Activated T-helper 9 cell treated with anti-CD3 and anti-CD28 coated beads, Interleukin-2, amount 50 U/mL, for 16 hours (primary cell): Measurements from ENCODE around the gene PPP2R2C.

Experiments used
- DNase-seq: peaks from one replicate; pipeline ENCODE4 v3.0.0-alpha.2; 2020; ENCODE audit warnings: low read depth

PPP2R2C gene

DNA sequence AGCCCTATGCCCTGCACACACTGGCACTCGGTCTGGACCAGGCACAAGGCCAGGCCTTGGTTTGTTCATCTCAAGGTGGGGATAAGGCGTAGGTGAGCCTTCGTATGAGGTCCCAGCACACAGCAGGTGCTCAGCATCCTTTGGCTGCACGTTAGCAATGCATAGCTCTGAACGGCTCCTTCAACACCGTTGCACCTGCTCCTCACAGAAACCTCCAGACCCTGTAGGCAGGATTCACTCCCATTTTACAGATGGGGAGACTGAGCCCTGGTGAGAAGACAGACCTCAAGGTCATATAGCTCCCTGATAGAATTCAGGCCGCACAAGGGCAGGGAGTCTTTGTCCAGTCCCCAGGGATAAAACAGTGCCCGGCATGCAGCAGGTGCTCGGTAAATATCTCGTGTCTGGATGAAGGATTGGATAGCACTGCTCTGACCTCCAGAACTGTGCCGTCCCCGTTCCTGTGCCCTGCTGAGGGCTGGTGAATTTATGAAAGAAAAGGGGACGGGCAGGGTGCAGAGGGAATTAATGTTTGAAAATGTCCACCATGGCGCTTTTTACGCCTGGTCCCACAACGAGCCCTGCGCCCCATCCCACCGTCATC is 2.4 kb downstream of the PPP2R2C start:
- DNase-seq: no peak

DNA sequence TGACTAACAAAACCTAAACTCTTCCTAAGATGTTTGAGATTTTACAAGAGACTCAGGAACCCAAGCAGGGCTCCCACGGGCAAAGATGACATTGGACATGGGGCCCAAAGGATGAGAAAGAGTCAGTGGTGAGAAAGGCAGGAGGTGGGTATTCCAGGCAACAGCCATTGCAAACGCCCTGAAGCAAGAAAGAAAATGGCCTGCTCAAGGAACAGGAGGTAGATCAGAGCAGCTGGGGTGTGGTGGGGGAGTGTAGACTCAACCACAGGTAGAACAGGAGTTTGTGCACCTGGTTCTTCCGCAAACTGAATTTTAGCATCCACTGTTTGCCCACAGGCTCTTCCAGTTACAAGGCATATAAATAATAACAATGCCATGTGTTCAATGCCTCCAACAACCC is 3.3 kb downstream of the PPP2R2C start:
- DNase-seq: no peak

DNA sequence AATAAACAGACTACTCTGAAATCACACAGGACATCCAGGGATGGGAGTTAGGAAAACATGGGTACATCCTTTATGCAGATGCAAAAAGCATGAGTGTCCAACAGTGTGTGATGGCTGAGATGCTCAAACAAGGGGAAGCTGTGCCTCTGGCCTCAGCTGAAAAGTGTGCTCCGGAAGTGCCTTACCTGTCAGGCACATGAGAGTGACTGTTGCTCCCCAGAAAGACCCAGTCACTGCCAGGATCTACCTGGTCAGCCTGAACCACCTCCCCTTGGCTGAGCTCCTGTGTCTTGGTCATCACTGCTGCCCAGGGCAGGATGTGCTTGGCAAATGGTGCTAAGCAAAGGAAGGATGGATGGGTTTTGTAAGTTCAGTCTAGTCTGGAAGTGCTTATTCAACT is 4.0 kb downstream of the PPP2R2C start:
- no peak for DNase-seq

DNA sequence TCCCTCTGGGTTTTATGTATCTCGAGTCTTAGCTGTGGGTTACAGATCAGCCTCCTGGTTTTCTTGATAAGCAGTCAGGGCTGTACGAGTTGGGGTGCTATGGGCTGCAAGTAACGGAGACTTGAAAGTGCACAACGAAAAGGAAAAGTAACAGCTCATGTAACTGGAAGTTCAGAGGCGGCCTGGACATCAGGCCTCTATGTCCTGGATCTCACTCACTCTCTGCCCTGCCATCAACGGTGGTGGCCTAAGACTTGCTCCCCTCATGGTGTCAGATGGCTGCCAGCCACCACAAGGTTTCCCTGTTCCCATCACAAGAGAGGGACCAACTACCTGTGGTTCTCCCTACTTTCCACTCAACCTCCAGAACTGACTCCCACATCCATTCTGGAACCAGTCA is 4.8 kb downstream of the PPP2R2C start:
- no peak for DNase-seq

DNA sequence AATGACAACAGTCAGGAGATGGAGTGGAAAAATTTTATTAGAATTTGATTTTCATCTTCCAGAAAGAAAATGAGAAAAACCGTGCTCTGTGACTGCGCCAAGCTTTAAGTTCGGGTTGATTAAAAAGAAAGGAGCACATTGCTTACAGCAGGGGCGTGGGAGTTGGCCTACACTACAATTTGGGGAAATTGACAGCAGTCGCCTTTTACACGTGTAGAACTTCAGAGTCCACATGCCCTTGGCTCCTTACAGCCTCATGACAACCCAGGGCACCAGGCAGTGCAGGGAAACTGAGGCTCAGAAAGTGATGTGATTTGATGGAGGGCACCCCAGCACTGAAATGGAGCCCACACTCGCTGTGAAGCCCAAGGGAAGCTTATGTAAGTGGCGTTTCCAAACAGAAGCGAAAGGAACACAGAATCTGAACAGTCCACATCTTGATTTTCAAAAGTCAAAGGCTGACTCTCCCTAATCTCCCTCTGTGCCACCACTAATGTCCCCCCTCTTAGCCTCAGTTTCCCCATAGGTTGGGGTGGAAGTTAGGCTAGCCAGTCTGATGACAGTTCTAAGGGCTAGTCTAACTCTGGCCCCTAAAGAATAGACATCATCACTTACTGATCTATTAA is 5.5 kb downstream of the PPP2R2C start:
- no peak for DNase-seq

DNA sequence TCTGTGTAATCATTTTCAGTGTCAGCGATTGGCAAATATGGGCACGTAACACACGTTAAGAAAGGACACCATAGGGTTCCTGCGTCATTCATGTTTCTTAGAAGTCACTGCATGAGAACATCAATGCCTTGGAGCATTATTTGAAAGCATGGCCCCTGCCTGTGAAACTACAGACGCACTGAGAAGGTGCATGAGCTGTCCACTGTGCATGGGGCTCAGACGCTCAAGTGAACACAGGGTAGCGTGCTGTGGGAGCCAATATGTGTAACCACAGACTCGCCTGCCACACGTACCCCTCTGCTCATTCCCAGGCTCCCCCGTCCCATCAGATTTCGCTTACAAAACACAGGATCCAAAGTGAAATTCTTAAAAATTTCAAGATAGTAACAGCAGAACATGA is 6.5 kb downstream of the PPP2R2C start:
- no peak for DNase-seq

DNA sequence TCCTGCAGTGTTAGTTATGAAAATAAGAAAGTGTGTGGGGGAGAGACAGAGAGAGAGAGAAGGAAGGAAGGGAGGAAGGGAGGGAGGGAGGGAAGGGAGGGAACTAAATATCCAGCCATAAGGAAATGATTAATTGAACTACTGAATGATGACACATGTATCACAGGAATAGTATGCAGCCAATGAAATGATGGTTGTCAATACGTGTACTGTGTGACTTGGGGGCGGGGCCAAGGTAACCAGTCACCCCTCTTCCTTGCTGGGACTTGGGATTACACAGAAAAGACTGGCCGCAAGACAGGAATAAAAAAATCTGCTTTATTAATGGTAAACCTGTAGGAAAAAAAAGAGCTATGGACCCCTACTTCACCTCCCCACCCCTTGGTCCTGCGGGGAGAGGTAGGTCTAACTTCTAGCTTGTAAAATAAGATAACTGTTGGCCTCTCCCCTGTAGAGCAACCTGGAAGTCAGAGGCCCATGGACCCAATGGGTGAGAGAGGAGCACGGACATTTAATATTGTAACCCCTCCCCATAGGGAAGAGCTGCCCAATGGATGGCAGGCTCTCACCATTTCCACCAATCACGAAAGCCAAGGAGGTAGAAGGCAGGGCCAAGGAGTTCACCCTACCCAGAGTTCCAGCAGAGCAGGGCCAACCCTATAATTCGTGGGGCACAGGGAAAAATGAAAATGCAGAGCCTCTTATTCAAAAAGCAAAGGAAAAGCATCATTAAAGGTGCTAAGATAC is 7.4 kb downstream of the PPP2R2C start:
- DNase-seq: no peak

DNA sequence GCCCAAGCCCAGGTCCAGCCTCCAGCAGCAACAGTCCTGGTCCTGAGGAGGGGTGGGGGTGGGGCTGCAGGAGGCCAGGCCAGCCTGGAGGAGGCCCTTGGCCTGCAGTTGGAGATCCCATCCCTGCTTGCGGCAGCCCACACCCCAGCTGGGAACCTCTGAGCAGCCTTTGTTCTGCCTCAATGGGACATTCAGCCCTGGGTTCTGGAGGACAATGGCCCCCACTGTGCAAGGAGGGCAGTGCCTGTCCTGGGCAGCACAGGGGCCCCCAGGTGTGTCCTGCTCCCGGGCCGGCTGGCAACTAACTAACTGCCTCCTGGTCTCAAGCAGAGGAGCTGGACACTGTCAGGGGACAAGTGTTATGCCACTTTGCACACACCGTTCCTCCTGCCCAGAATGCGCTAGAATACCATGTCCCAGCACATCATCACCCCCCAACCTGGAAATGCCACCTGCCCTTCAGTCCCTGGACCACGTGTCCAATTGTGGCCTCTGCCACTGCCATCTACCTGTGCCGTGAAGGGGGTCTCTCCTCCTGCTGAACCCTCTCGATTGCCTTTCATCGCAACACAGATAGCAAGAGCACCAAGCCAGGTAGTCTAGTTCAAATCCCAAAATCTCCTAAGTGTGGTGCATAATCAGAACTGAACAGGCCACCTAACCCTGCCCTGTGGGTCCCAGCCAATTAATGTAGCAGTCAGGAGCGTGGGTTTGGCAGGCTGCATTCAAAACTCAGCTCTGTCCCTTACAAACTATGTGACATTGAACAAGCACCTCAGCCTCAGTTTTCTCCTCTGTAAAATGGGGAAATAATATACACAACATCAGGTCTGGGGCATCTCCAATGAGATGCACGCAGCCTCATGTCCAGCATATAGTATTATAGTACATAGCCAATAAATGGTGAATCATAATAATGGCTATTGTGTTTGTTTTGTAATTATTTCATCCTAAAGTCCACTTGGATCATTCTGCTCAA is 8.8 kb downstream of the PPP2R2C start:
- DNase-seq: no peak

DNA sequence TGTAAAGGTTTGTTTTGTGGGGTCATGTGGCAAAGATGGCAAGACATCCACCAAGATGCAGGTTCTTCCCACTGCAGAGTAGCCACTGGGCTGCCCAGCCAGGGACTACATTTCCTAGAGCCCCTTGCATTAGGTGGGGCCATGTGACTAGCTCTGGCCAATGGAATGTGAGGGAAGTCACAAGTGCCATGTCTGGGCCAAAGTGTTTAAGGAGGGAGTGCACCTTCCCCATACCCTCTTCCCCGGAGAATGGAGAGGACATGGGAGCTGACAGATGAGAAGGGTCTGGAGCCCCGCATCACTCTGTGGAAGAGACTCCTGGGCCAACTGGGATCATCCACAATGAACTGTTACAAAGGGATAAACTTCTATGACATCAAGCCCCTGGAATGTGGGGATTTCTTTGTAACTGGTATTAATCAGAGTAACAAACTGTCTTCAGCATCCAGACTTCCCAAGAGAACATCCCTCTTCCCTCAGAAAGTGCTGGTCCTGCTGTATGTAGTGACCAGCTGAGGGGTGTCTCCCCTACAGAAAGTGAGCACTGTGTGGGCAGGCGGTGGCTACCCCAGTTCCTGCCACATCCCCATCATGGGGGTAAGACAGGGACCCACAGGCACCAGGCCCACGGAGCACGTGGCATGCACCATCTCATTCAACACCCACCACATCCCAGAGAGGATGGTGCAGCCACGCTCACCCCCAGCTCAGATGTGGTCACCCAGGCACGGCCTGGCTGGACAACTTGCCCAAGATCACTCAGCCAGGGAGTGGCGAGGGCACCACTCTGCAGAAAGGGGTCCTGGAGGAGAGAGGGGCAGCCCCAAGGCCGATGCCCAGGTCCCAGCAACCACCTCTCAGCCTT is 10.9 kb downstream of the PPP2R2C start:
- DNase-seq: no peak

DNA sequence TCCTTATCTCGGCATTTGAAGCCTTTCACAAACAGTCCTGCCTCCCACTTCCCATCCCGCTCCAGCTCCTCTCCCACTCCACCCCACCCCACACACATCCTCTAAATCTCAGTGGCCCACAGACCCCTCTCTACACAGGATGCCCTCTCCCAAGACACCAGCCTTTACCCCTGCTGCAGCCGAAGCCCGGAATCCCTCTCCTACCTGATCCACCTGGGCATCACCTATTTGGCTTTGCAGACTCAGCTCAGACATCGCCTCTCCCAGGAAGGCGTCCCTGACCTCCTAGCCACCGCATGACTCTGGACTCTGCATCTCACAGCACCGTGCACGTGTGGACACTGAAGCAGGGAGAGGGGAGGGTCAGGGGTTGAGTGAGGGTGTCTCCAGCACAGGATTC is 11.5 kb downstream of the PPP2R2C start:
- no peak for DNase-seq

DNA sequence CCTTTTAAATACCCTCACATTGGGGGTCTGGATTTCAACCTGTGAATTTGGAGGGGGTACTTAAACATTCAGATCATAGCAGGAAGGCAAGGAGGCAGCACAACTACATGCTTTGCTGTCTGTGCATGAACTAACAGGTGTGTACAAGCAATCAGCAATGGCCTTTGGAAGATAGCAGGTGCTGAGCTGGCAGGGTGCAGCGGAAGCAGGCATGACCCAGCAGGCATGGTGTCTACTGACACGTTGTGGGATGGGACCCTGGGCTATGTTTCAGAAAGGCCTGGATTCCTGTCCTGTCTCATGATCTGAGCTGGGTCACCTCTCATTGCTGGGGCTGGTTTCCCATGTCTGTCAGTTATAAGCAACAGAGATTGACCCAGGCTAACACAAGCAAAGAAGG is 13.9 kb downstream of the PPP2R2C start:
- no peak for DNase-seq

DNA sequence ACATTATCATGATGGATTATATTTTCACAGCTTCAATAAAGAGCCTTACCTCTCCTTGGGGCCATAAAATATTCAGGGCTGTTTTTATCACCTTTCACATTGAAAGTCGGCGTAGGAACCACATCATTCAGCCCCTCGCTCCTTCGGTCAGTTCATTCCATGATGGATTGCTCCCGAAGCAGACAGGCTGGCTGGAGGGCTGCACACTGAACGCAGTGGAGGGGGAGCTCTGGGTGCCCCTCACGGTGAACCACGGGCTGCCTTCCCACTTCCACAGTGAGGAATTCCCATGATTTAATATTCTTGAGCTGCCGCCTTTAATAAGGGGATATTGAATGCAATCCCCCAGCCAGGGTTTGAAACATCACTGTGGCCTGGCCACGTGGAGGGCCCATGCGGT is 16.0 kb downstream of the PPP2R2C start:
- DNase-seq: no peak

DNA sequence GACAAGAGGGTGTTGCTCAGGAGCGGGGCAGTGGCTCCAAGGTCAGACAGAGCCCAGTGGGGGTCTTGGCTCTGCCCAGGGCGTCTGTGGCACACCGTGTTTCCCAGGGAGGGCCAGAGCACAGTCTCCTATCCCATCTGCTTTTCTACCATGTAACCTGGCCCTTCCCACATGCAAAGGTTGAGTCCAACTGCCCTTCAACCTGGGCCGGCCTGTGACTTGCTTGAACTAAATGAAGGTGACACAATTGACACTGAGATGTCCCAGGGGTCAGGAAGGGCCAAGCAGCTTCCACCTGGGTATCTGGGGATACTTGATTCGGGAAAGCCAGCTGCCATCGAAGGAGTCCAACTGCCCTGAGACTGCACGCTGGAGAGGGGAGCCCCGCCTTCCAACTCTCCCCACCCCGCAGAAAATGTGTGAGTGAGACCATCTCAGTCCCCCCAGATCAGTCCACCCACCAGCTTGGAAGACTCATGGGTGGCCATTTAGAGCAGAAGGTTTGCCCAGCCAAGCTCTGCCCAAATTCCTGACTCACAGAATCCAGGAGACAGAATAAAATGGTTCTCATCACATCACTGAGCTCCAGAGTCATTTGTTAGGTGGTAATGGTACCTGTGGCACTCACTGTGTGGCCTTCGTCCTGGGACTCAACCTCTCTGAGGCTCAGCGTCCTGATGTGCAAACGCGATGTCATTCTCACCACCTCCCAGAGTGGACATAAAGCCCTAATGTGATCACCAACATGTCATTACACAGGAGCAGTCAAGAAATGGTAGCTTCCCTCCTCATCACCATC is 18.1 kb downstream of the PPP2R2C start:
- no peak for DNase-seq

DNA sequence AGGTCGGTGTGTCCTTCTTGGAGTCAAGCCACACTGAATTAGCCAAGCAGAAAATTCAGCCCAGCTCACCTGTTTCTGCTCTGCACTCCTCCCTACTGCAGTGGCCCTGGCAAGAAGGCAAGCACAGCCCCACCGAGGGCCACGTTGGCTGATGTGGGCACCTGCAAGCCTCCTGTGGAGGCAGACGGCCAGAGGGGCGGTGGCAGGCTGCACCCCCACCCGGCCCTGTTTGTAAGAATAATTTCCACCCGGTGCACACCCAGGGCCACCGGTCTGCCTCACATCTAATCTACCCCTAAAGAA is 18.8 kb downstream of the PPP2R2C start:
- no peak for DNase-seq

DNA sequence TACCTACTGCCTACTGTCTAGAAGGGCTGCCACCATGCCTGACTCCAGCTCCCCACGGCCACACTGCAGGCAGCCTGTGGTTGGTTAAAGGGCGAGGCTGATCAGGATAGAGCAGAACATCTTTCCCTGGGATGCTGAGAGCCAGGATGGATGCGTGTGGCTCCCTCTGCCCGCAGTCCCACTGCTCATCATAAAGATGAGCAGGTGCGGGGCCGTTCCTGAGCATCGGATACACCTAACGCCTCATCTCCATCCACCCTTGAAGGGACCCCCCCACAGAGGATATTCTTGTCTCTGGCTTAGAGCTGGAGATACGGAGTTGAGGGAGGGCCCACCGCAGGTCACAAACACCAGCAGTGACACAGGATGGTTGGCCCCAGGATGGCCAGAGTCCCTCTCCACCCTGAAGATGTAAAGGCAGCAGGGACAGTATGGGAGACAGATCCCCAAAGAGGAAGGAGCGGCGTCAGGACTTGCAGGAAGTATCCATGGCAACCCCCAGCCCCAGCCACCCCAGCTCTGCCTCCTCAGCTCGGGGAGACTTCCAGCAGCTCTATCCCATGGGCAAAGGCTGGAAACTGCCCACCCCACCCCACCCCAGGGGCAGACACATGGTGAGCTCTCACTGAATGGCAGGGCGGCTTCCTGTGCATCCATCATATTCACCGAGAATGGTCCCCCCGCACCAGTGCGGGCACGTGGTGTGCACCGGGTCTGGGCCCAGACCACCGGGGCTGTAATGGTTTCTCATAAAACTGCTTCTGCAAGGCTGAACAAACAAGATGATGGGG is 19.3 kb downstream of the PPP2R2C start:
- DNase-seq: no peak

DNA sequence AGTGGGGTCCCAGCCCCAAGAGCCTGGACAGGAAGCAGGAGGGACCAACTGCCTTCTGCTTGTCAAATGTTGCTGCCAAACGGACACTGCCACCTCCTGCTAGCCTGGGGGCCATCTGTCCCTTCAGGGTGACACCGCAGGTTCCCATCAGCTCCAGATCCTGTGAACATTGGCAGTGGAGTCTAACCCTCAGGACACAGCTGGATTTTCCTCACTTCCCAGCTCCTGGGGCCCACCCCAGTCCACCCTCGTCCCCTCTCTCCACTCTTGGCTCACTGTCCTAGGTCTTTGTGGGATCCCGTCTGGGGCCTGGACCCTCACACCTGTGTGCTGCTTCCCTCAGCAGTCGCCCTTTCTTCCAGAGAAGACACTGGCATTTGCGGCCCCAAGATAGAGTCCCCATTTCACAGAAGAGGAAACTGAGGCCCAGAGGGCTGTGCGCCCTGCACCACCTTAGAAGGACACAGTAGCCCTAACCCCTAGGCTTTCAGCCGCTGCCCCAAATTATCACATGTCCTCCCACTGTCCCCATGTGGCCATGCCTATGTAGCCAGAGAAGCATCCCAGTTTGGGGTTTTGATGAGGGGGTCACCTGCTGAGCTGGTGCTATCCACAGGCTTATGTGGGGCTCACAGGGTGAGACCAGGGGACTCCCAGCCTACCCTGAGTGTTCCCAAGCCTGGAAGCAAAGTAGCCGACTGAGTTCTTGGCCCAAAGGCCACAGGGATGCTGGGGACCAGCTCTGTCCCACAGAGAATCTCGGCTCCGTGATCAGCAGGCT is 20.1 kb downstream of the PPP2R2C start:
- no peak for DNase-seq

DNA sequence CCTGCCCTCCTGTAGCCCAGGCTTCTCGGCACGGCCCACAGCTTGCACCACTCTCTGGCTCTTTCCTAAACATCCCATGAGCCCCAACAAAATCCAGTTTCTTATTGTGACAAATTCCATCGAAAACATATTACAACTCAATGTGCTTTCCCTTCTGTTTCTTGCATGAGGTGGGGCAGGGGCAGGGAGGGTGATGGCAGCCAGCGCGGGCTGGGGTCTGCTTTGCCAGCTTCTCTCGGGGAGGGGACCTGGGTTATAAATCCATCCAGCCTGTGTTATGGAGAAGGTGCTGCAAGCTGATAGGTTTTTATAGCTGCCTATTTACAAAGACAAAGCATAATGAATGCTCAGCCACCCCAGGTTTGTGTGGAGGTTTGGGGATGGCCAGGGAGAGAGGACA is 21.1 kb downstream of the PPP2R2C start:
- DNase-seq: no peak

DNA sequence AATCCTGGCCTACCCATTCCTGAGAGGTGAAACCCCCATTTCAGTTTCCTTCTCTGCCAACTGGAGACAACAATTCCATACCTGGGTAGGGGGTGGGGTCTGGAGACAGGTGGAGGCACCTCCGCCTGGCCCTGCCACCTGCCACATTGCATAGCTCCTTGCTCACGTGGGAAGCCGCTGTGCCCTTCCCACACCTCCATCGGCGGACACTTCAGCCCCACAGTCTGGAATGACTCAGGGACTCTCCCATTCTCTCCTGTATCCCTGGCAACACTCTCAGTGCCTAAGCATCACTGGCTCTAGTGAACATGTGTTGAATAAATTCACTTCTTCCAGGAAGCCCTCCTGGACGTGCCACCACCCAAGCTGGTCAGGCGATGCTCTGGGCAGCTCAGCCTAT is 21.7 kb downstream of the PPP2R2C start:
- DNase-seq: no peak

DNA sequence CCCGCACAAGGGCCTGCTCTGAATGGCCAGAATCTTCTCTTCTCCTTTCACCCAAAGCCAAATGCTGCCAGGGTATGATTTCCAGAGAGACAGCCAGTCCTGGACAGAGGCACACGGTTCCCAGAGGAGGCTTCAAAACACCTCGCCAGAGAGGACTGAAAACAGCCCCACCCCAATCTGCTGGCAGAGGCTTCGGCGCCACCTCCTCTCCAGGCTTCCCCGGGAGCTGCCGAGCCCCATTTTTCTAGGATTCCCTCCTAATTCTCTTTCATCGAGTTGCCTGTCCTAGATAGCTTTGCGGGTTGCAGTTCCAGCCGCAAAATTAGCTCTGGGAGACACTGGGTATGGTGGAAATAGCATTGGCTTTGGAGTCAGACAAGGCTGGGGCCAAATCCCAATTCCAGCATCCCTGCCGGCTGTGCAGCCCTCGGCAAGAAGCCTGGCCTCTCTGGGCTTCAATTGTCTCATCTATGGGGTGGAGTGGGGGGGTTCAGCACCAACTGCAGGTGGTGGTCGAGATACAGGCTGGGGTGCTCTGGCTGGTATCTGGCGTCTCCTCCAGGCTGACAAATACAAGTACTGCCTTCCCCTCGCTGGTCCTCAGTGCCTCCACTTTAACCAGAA is 22.6 kb downstream of the PPP2R2C start:
- no peak for DNase-seq
